Renal pelvis (tissue), 4 donors: ENCODE measurements around the gene HDHD3. TPM values are rescaled to one million over a fixed set of nuclear protein-coding genes. Genes with fewer than 3 reads are reported as not detected.
A peak's percentile ranks its signal among the peaks of the same experiment; 100 is the strongest.

Experiments used
- DNase-seq: peaks from one replicate; pipeline ENCODE4 v3.0.0-alpha.2; 2013
- polyA plus RNA-seq, 3 donors: library from polyadenylated mRNA; unstranded; fragments of 120-200 nt; gene quantifications; one replicate each; pipeline ENCODE4 v1.2.1, GENCODE V29; 2013; ENCODE audit not compliant: insufficient read length in 3 of 3

The HDHD3 gene
- polyA plus RNA-seq, 3 donors, result 39.1 to 53.4 (median 51.9) TPM

- DNase-seq, result peak; percentile 80
Measured at GRCh38 chr9:113343732-113344231, 33.0 kb downstream of the HDHD3 start.

GRCh38 chr9:113341712-113342410 lies 34.9 kb downstream of the HDHD3 start:
- no peak for DNase-seq

GRCh38 chr9:113340011-113340699 lies 36.6 kb downstream of the HDHD3 start, which contains the start of gene WDR31:
Gene WDR31 (minus strand): TSS chr9:113340275. CDS start chr9:113332022, 8,253 bp downstream.
- peak; percentile 90 for DNase-seq

GRCh38 chr9:113337714-113338113 lies 39.1 kb downstream of the HDHD3 start:
- no peak for DNase-seq

- no peak for DNase-seq
Measured at GRCh38 chr9:113331780-113332179, 45.0 kb downstream of the HDHD3 start.

GRCh38 chr9:113328045-113328782 lies 48.6 kb downstream of the HDHD3 start:
- no peak for DNase-seq

- DNase-seq, result no peak
Measured at GRCh38 chr9:113326230-113326629, 50.6 kb downstream of the HDHD3 start.

Other genes starting within 250 kb of the HDHD3 start
- 1 to 10 TPM; 2.5 to 3.8 (median 3.3) TPM for gene SLC31A2, start 226.0 kb downstream of the HDHD3 start, polyA plus RNA-seq
- 10 to 100 TPM; 31.4 to 33.1 (median 32.8) TPM for gene FKBP15, start 155.7 kb downstream of the HDHD3 start, polyA plus RNA-seq
- gene SLC31A1, start 155.4 kb downstream of the HDHD3 start, polyA plus RNA-seq, result 10 to 100 TPM; 18.7 to 30.3 (median 23.8) TPM
- 10 to 100 TPM; 33.0 to 42.9 (median 36.3) TPM for gene CDC26, start 101.4 kb downstream of the HDHD3 start, polyA plus RNA-seq
- 10 to 100 TPM; 30.6 to 42.9 (median 40.3) TPM for gene PRPF4, start 101.3 kb downstream of the HDHD3 start, polyA plus RNA-seq
- gene RNF183, start 73.6 kb downstream of the HDHD3 start, polyA plus RNA-seq, result 1 to 10 TPM; 6.0 to 8.7 (median 7.0) TPM
- 1 to 10 TPM; 5.0 to 8.4 (median 8.4) TPM for gene WDR31, start 36.7 kb downstream of the HDHD3 start, polyA plus RNA-seq
- gene BSPRY, start 27.4 kb downstream of the HDHD3 start, polyA plus RNA-seq, result 10 to 100 TPM; 10.0 to 11.1 (median 10.5) TPM
- 10 to 100 TPM; 42.1 to 53.9 (median 46.1) TPM for gene ALAD, start 24.3 kb upstream of the HDHD3 start, polyA plus RNA-seq
- gene POLE3, start 33.7 kb upstream of the HDHD3 start, polyA plus RNA-seq, result 10 to 100 TPM; 65.6 to 67.2 (median 66.1) TPM
- 1 to 10 TPM in 2 of 3 donors, under 1 TPM in 1; 0.88 to 1.2 (median 1.0) TPM for gene C9orf43, start 33.8 kb upstream of the HDHD3 start, polyA plus RNA-seq
- gene RGS3, start 86.7 kb upstream of the HDHD3 start, polyA plus RNA-seq, result 10 to 100 TPM; 43.3 to 54.3 (median 43.4) TPM